Glutamatergic neuron (in vitro differentiated cells): Measurements from ENCODE around the gene BLTP2. TPM values are rescaled to one million over a fixed set of nuclear protein-coding genes. Genes with fewer than 3 reads are reported as not detected.

Experiments
- DNase-seq: peaks from one replicate; pipeline ENCODE4 v3.0.0; 2022
- H3K27ac Mint-ChIP-seq: one replicate; pipeline ENCODE4 v1.8.0; 2020; ENCODE audit warnings: mild to moderate bottlenecking, mixed read lengths, inconsistent platforms; ENCODE audit not compliant: unreplicated experiment
- H3K27me3 Mint-ChIP-seq: one replicate; pipeline ENCODE4 v1.8.0; 2020; ENCODE audit warnings: mild to moderate bottlenecking, moderate library complexity, mixed read lengths, inconsistent platforms; ENCODE audit not compliant: unreplicated experiment
- H3K36me3 Mint-ChIP-seq: one replicate; pipeline ENCODE4 v1.8.0; 2020; ENCODE audit warnings: mild to moderate bottlenecking, mixed read lengths, inconsistent platforms; ENCODE audit not compliant: unreplicated experiment
- H3K4me1 Mint-ChIP-seq: one replicate; pipeline ENCODE4 v1.8.0; 2020; ENCODE audit warnings: mild to moderate bottlenecking, low read depth, mixed read lengths, inconsistent platforms; ENCODE audit not compliant: unreplicated experiment
- H3K4me3 Mint-ChIP-seq: one replicate; pipeline ENCODE4 v1.8.0; 2020; ENCODE audit warnings: mild to moderate bottlenecking, mixed read lengths, inconsistent platforms; ENCODE audit not compliant: unreplicated experiment
- H3K9me3 Mint-ChIP-seq: one replicate; pipeline ENCODE4 v1.8.0; 2020; ENCODE audit warnings: mild to moderate bottlenecking, moderate library complexity, mixed read lengths, inconsistent platforms; ENCODE audit not compliant: unreplicated experiment
- long read RNA-seq: library from polyadenylated mRNA; unstranded; transcript quantifications from one replicate; pipeline ENCODE4 v2.0.0, GENCODE V29; 2020; ENCODE audit not compliant: unreplicated experiment
- total RNA-seq: library from RNA; stranded (reverse); fragmentation: NEBNext Ultra II Directional; extraction: Animal tissue kit (Norgen Biotek cat#: 25700); gene quantifications from one replicate; pipeline ENCODE4 v1.2.1, GENCODE V29; 2021; ENCODE audit not compliant: unreplicated experiment
- TF ChIP-seq, protein P1 (sequence below): fragments of 200-600 bp; sonication (generic); IDR thresholded peaks from one replicate; pipeline ENCODE4 v1.5.0; 2021; ENCODE audit not compliant: partially characterized antibody, unreplicated experiment

BLTP2 gene
- 181 TPM for total RNA-seq
- long read RNA-seq, partial matches to known transcripts: 0 of 2 reads
- long read RNA-seq, other reads (novel, unspliced or antisense): 0 of 2 reads

DNA sequence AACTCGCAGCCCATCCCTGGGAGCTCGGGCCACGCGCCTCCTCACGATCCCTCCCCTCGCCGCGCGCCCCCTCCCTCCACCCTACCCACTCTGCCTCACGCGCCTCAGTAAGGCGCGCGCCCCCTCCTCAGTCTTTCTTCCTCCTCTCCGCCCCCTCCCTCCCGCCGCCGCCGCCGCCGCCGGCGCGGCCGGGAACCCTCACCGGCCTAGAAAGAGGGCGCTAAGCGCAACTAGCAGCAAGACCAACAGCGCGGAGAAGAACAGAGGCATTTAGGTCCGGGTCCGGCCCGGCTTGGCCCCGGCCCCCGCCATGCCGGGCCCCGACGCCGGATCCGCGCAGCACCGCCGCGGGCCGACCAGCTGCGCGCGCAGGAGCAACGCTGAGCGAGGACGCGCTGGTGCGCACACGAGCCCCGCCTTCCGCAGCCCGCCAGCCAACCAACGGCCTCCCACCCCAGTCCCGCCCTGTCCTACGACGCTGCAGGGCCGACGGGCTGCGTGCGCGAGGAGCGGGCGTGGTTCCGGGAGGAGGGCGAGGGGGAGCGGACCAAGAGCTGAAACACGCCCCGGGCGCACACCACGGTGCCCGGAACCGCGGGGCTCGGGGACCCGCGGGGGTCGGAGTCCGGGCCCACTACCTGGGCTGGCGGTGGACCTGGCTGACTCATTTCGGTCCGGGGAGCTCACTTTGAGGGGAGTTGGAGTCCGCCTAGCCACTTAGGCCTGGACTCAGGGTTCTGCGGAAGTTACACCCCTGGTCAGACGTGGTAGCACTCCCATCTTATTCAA, at the start of gene BLTP2:
BLTP2 (minus strand) TSS at position 372 of the 789 bp plus-strand sequence; CDS start at position 270, 102 bp downstream.
- peak within 1 kb of the TSS; percentile 86 for H3K27ac Mint-ChIP-seq
- peaks cover 4% of the 10 kb centered on the region for H3K9me3 Mint-ChIP-seq
- H3K36me3 Mint-ChIP-seq: peaks cover 5% of the 10 kb centered on the region
- H3K4me3 Mint-ChIP-seq: peak within 1 kb of the TSS; percentile 97
- peak; percentile 96 for DNase-seq
- TF ChIP-seq, protein P1, sequence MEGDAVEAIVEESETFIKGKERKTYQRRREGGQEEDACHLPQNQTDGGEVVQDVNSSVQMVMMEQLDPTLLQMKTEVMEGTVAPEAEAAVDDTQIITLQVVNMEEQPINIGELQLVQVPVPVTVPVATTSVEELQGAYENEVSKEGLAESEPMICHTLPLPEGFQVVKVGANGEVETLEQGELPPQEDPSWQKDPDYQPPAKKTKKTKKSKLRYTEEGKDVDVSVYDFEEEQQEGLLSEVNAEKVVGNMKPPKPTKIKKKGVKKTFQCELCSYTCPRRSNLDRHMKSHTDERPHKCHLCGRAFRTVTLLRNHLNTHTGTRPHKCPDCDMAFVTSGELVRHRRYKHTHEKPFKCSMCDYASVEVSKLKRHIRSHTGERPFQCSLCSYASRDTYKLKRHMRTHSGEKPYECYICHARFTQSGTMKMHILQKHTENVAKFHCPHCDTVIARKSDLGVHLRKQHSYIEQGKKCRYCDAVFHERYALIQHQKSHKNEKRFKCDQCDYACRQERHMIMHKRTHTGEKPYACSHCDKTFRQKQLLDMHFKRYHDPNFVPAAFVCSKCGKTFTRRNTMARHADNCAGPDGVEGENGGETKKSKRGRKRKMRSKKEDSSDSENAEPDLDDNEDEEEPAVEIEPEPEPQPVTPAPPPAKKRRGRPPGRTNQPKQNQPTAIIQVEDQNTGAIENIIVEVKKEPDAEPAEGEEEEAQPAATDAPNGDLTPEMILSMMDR: no peak
- peaks cover 5% of the 10 kb centered on the region for H3K27me3 Mint-ChIP-seq
- H3K4me1 Mint-ChIP-seq: peaks cover 17% of the 10 kb centered on the region

DNA sequence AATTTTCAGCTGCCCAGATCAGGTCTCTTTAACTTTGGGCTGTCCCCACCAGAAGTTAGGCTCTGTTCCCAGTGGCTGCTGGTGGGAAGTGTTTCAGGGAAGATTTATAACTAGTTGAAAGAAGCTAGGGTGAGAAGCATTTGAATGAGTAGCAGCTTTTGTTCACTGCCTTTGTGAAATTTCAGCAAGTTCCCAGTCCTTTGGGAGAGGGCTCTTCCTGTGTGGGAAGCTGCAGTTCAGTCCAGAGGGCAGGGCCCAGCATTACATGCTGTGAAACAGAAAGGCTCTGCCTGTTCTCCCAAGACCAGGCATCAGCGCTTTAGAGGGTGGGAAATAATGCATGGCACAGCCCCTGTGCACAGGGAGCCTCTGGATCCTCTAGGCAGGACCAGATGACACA, 48.9 kb upstream of the BLTP2 start:
- Mint-ChIP-seq H3K4me1 (no peaks in the 10 kb centered on the region), H3K4me3 (no peak overlapping the region), H3K36me3 (peaks cover 9% of the 10 kb centered on the region), H3K27me3 (peaks cover 8% of the 10 kb centered on the region), H3K9me3 (no peaks in the 10 kb centered on the region), H3K27ac (peak overlapping the region; percentile 4)
- TF ChIP-seq, protein P1: no peak
- DNase-seq: no peak

DNA sequence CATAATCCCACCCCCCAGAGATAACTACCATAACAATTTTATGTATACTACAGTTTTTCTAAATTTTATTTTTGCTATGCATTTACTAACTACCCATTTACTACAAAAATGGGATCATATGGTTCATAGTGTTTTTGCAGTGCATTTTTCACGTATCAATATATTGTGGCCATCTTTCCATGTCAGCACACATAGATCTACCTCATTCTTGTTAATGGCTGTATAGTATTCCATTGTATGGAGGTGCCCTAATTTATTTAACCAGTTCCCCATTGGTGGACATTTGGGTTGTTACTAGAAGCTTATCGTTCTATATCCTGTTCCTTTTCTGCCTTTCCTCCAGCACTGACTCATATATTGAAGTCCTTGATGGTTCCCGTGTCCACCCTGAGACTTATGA, 44.1 kb upstream of the BLTP2 start:
- no peak overlapping the region for H3K27ac Mint-ChIP-seq
- no peaks in the 10 kb centered on the region for H3K9me3 Mint-ChIP-seq
- peaks cover 13% of the 10 kb centered on the region for H3K4me1 Mint-ChIP-seq
- peaks cover 17% of the 10 kb centered on the region for H3K36me3 Mint-ChIP-seq
- peaks cover 7% of the 10 kb centered on the region for H3K27me3 Mint-ChIP-seq
- no peak for DNase-seq
- no peak overlapping the region for H3K4me3 Mint-ChIP-seq
- TF ChIP-seq, protein P1: no peak

DNA sequence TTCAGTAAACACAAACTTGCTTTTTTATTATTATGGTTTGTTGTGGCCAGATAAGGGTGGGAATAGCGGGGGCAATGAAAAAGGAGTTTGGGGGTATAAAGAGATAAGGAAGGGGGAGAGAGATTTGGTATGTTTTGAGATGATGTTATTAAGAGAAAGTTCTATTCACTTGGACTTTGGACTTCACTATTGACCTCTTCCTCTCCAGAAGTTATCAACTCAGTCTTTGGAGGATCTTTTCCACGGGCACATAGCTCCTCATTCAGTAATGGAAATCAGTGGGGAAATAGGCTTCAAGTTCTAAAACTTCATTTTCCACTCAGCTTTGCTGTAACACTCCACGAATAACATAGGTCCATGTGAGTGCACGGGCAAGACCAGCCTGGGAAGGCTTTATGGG, 43.5 kb upstream of the BLTP2 start:
- DNase-seq: no peak
- peaks cover 17% of the 10 kb centered on the region for H3K36me3 Mint-ChIP-seq
- H3K9me3 Mint-ChIP-seq: no peaks in the 10 kb centered on the region
- no peak overlapping the region for H3K27ac Mint-ChIP-seq
- peaks cover 7% of the 10 kb centered on the region for H3K27me3 Mint-ChIP-seq
- peaks cover 13% of the 10 kb centered on the region for H3K4me1 Mint-ChIP-seq
- TF ChIP-seq, protein P1: no peak
- H3K4me3 Mint-ChIP-seq: no peak overlapping the region

DNA sequence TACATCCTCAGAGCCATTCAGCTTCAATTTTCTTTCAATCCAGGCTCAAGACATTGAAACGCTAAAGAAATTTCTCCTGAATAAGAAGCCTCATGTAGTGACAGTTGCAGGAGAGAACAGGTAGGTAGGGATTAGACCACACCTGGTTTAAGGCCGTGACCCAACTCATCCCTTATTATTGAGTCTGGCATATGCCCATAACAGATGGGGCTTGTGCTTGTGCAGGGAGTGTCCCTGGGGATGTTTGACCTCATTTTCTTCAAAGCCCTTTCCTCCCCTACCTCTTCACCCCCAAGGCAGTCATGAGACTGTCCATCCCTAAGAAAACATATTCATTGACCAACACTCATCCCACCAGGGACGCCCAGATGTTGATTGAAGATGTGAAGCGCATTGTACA, 41.3 kb upstream of the BLTP2 start:
- Mint-ChIP-seq H3K36me3 (peaks cover 17% of the 10 kb centered on the region), H3K27me3 (peaks cover 6% of the 10 kb centered on the region), H3K4me1 (peaks cover 13% of the 10 kb centered on the region), H3K27ac (peak overlapping the region; percentile 95), H3K9me3 (no peaks in the 10 kb centered on the region), H3K4me3 (peak overlapping the region; percentile 59)
- no peak for DNase-seq
- TF ChIP-seq, protein P1: no peak
